SK-N-SH treated with all-trans-retinoic acid at 6 μM for 48 hours (cell line): ENCODE results near the gene ITM2C.

Experiments used
- BACH2 ChIP-seq: fragments of 250-450 bp; sonication (Bioruptor Pico); IDR thresholded peaks from 2 replicates; pipeline ENCODE4 v1.9.0; 2021; ENCODE audit warnings: mild to moderate bottlenecking, borderline replicate concordance
- CSDC2 ChIP-seq: fragments of 250-450 bp; sonication (Bioruptor Pico); IDR thresholded peaks from 2 replicates; pipeline ENCODE4 v1.5.0; 2020; ENCODE audit warnings: mild to moderate bottlenecking, moderate library complexity
- GLIS3 ChIP-seq: fragments of 250-450 bp; sonication (Bioruptor Pico); IDR thresholded peaks from 2 replicates; pipeline ENCODE4 v1.5.0; 2020; ENCODE audit warnings: mild to moderate bottlenecking, moderate library complexity
- ISL1 ChIP-seq: fragments of 250-450 bp; sonication (Bioruptor Pico); IDR thresholded peaks from 2 replicates; pipeline ENCODE4 v2.1.2; 2022; ENCODE audit warnings: mild to moderate bottlenecking, moderate library complexity
- OSR1 ChIP-seq: fragments of 250-450 bp; sonication (Bioruptor Pico); IDR thresholded peaks from 2 replicates; pipeline ENCODE4 v1.8.0; 2022; ENCODE audit warnings: moderate library complexity, mild to moderate bottlenecking, inconsistent platforms
- POU6F1 ChIP-seq: fragments of 250-450 bp; sonication (Bioruptor Pico); IDR thresholded peaks from 2 replicates; pipeline ENCODE4 v1.8.0; 2021; ENCODE audit warnings: low read depth, mild to moderate bottlenecking, moderate library complexity, borderline replicate concordance
- PPARA ChIP-seq: fragments of 250-450 bp; sonication (Bioruptor Pico); IDR thresholded peaks from 2 replicates; pipeline ENCODE4 v1.5.0; 2020; ENCODE audit warnings: mild to moderate bottlenecking, borderline replicate concordance
- RARB ChIP-seq: fragments of 250-450 bp; sonication (Bioruptor Pico); IDR thresholded peaks from 2 replicates; pipeline ENCODE4 v1.8.0; 2021; ENCODE audit warnings: mild to moderate bottlenecking, moderate library complexity
- ZFP30 ChIP-seq: fragments of 450-650 bp; formaldehyde crosslinking; IDR thresholded peaks from 2 replicates; pipeline ENCODE4 v1.5.0; 2022; ENCODE audit warnings: mild to moderate bottlenecking, moderate library complexity
- ZNF8 ChIP-seq: fragments of 450-650 bp; formaldehyde crosslinking; IDR thresholded peaks from 2 replicates; pipeline ENCODE4 v1.5.0; 2020; ENCODE audit warnings: mild to moderate bottlenecking, moderate library complexity
- TF ChIP-seq, protein P1 (sequence below): fragments of 250-450 bp; sonication (Bioruptor Pico); IDR thresholded peaks from 2 replicates; pipeline ENCODE4 v1.8.0; 2020; ENCODE audit warnings: mild to moderate bottlenecking, moderate library complexity, borderline replicate concordance
- TF ChIP-seq, protein P2 (sequence below): fragments of 250-450 bp; sonication (Bioruptor Pico); IDR thresholded peaks from 2 replicates; pipeline ENCODE4 v1.5.1; 2021; ENCODE audit warnings: mild to moderate bottlenecking, moderate library complexity

DNA sequence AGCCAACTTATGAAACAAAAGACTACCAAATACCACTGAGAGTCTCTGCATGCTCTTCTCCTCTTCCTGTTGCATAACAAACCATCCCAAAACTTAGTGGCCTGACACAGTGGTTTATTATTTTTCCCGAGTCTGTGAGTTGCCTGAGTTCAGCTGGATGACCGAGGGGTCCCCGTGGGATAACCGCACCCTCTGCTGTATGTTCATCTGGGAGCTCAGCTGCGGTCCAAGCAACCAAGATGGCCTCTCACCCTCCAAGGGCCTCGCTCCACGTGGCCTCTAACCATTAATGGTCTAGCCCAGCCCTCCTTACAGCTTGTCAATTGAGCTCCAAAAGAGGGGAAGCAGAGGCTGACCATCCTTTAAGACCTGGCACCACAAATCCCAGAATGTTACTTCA lies 17.1 kb downstream of the ITM2C start:
- TF ChIP-seq ISL1: no peak
- no peak for TF ChIP-seq BACH2 (CRISPR knock-in tag)
- no peak for TF ChIP-seq ZFP30 (CRISPR knock-in tag)
- no peak for TF ChIP-seq RARB (CRISPR knock-in tag)
- TF ChIP-seq, protein P1, sequence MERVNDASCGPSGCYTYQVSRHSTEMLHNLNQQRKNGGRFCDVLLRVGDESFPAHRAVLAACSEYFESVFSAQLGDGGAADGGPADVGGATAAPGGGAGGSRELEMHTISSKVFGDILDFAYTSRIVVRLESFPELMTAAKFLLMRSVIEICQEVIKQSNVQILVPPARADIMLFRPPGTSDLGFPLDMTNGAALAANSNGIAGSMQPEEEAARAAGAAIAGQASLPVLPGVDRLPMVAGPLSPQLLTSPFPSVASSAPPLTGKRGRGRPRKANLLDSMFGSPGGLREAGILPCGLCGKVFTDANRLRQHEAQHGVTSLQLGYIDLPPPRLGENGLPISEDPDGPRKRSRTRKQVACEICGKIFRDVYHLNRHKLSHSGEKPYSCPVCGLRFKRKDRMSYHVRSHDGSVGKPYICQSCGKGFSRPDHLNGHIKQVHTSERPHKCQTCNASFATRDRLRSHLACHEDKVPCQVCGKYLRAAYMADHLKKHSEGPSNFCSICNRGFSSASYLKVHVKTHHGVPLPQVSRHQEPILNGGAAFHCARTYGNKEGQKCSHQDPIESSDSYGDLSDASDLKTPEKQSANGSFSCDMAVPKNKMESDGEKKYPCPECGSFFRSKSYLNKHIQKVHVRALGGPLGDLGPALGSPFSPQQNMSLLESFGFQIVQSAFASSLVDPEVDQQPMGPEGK (CRISPR knock-in tag): no peak
- TF ChIP-seq, protein P2, sequence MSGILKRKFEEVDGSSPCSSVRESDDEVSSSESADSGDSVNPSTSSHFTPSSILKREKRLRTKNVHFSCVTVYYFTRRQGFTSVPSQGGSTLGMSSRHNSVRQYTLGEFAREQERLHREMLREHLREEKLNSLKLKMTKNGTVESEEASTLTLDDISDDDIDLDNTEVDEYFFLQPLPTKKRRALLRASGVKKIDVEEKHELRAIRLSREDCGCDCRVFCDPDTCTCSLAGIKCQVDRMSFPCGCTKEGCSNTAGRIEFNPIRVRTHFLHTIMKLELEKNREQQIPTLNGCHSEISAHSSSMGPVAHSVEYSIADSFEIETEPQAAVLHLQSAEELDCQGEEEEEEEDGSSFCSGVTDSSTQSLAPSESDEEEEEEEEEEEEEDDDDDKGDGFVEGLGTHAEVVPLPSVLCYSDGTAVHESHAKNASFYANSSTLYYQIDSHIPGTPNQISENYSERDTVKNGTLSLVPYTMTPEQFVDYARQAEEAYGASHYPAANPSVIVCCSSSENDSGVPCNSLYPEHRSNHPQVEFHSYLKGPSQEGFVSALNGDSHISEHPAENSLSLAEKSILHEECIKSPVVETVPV (CRISPR knock-in tag): no peak
- TF ChIP-seq ZNF8 (CRISPR knock-in tag): no peak
- no peak for TF ChIP-seq CSDC2 (CRISPR knock-in tag)
- TF ChIP-seq GLIS3 (CRISPR knock-in tag): no peak
- no peak for TF ChIP-seq POU6F1 (CRISPR knock-in tag)
- no peak for TF ChIP-seq OSR1
- TF ChIP-seq PPARA (CRISPR knock-in tag): no peak
